HEK293T (cell line): ENCODE measurements around the gene LCN12.

Experiments
- CTCF ChIA-PET: fragments of 350-600 bp; formaldehyde crosslinking; extraction: SDS; loops from one replicate; lab custom pipeline; 2021; ENCODE audit warnings: antibody characterized with exemption, inconsistent platforms; lab: Yijun Ruan, JAX
- POLR2A ChIA-PET: fragments of 350-600 bp; formaldehyde crosslinking; extraction: SDS; loops from one replicate; lab custom pipeline; 2020; ENCODE audit warnings: antibody characterized with exemption, inconsistent platforms; lab: Yijun Ruan, JAX
- DNase-seq: peaks from one replicate; pipeline ENCODE4 v3.0.0; 2012; ENCODE audit warnings: mixed read lengths; ENCODE audit errors: extremely low spot score
- ARNT ChIP-seq: fragments of 450-650 bp; IDR thresholded peaks from 2 replicates; pipeline ENCODE4 v1.6.1; 2017; ENCODE audit warnings: mild to moderate bottlenecking
- BHLHE40 ChIP-seq: fragments of 450-650 bp; IDR thresholded peaks from 2 replicates; pipeline ENCODE4 v1.6.1; 2016; ENCODE audit warnings: mild to moderate bottlenecking, moderate library complexity, borderline replicate concordance
- CTBP1 ChIP-seq: fragments of 450-650 bp; IDR thresholded peaks from 2 replicates; pipeline ENCODE4 v1.6.1; 2016; ENCODE audit warnings: borderline replicate concordance
- ELF4 ChIP-seq: fragments of 450-650 bp; IDR thresholded peaks from 2 replicates; pipeline ENCODE4 v1.6.1; 2017; ENCODE audit warnings: antibody characterized with exemption
- FOXA1 ChIP-seq: fragments of 450-650 bp; IDR thresholded peaks from 2 replicates; pipeline ENCODE4 v1.6.1; 2016; ENCODE audit warnings: mild to moderate bottlenecking
- FOXK2 ChIP-seq: fragments of 450-650 bp; IDR thresholded peaks from 2 replicates; pipeline ENCODE4 v1.6.1; 2016; ENCODE audit warnings: mild to moderate bottlenecking
- FOXM1 ChIP-seq: fragments of 450-650 bp; IDR thresholded peaks from 2 replicates; pipeline ENCODE4 v1.6.1; 2017; ENCODE audit warnings: mild to moderate bottlenecking, borderline replicate concordance
- HDGF ChIP-seq: fragments of 450-650 bp; IDR thresholded peaks from 2 replicates; pipeline ENCODE4 v1.6.1; 2017; ENCODE audit warnings: antibody characterized with exemption, borderline replicate concordance
- L3MBTL2 ChIP-seq: fragments of 450-650 bp; conservative IDR thresholded peaks from 2 replicates; pipeline ENCODE4 v1.6.1; 2016; ENCODE audit warnings: mild to moderate bottlenecking
- LEF1 ChIP-seq: fragments of 450-650 bp; IDR thresholded peaks from 2 replicates; pipeline ENCODE4 v1.6.1; 2017; ENCODE audit warnings: mild to moderate bottlenecking, borderline replicate concordance
- NFRKB ChIP-seq: fragments of 450-650 bp; IDR thresholded peaks from 2 replicates; pipeline ENCODE4 v1.6.1; 2016; ENCODE audit warnings: mild to moderate bottlenecking, moderate library complexity
- SP1 ChIP-seq: fragments of 450-650 bp; IDR thresholded peaks from 2 replicates; pipeline ENCODE4 v1.6.1; 2017
- SUZ12 ChIP-seq: fragments of 450-650 bp; IDR thresholded peaks from 2 replicates; pipeline ENCODE4 v1.6.1; 2016; ENCODE audit warnings: mild to moderate bottlenecking
- TARDBP ChIP-seq: fragments of 450-650 bp; IDR thresholded peaks from 2 replicates; pipeline ENCODE4 v1.6.1; 2016
- ZNF384 ChIP-seq: fragments of 450-650 bp; IDR thresholded peaks from 2 replicates; pipeline ENCODE4 v1.6.1; 2016
- TF ChIP-seq, protein P1 (sequence below): fragments of 450-650 bp; IDR thresholded peaks from 2 replicates; pipeline ENCODE4 v1.6.1; 2016

Gene LCN12

GRCh38 chr9:136942881-136943230, 9.2 kb upstream of the LCN12 start:
- TF ChIP-seq LEF1 (no peak), SUZ12 (no peak), BHLHE40 (no peak), FOXK2 (no peak), FOXA1 (no peak), ARNT (no peak), FOXM1 (no peak), HDGF (no peak), L3MBTL2 (no peak), TARDBP (no peak)
- TF ChIP-seq, protein P1, sequence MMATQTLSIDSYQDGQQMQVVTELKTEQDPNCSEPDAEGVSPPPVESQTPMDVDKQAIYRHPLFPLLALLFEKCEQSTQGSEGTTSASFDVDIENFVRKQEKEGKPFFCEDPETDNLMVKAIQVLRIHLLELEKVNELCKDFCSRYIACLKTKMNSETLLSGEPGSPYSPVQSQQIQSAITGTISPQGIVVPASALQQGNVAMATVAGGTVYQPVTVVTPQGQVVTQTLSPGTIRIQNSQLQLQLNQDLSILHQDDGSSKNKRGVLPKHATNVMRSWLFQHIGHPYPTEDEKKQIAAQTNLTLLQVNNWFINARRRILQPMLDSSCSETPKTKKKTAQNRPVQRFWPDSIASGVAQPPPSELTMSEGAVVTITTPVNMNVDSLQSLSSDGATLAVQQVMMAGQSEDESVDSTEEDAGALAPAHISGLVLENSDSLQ, result no peak
- ChIA-PET POLR2A (no interaction called here), CTCF (no interaction called here)
- no peak for DNase-seq

- no peak for TF ChIP-seq SP1
- TF ChIP-seq ARNT, result no peak
- TF ChIP-seq HDGF, result no peak
- no peak for TF ChIP-seq TARDBP
- no peak for TF ChIP-seq FOXK2
- no peak for TF ChIP-seq ZNF384
- no peak for TF ChIP-seq LEF1
- DNase-seq, result peak; percentile 48
- CTCF ChIA-PET, result no interaction called here
- POLR2A ChIA-PET, result interaction anchor here (0.8 to 1.0 kb wide), 2 partner anchors 48 to 96 kb away, joined by 3 to 4 read pairs; partner anchors contain the start of gene PAXX
Measured at GRCh38 chr9:136943291-136944211, 8.5 kb upstream of the LCN12 start.

GRCh38 chr9:136944212-136944518, 7.9 kb upstream of the LCN12 start:
- DNase-seq, result peak; percentile 62
- ChIA-PET CTCF (no interaction called here), POLR2A (interaction anchor here (0.8 to 1.0 kb wide), 2 partner anchors 48 to 96 kb away, joined by 3 to 4 read pairs; partner anchors contain the start of gene PAXX)
- TF ChIP-seq HDGF, result no peak
- no peak for TF ChIP-seq NFRKB
- no peak for TF ChIP-seq ELF4
- TF ChIP-seq L3MBTL2, result no peak
- no peak for TF ChIP-seq CTBP1
- TF ChIP-seq ARNT, result no peak; the same call in 1 of the 2 replicates
- no peak for TF ChIP-seq SUZ12
- no peak for TF ChIP-seq SP1
- TF ChIP-seq, protein P1, result no peak
- no peak for TF ChIP-seq BHLHE40
- TF ChIP-seq FOXK2, result no peak
- no peak for TF ChIP-seq FOXM1
- TF ChIP-seq ZNF384, result no peak

GRCh38 chr9:136944519-136945332, 7.3 kb upstream of the LCN12 start, which contains the start of the genes C8G and FBXW5:
C8G (plus strand) TSS chr9:136945243; CDS start chr9:136945321, 78 bp downstream.
FBXW5 (minus strand) TSS chr9:136944738; CDS start chr9:136944083, 655 bp downstream.
- ChIA-PET CTCF (interaction anchor here (1.4 kb wide), 1 partner anchor 90 kb away, joined by 3 read pairs; no protein-coding TSS in a partner anchor), POLR2A (interaction anchor here (0.8 to 1.0 kb wide), 2 partner anchors 47 to 97 kb away, joined by 3 to 4 read pairs; partner anchors contain the start of gene PAXX)
- TF ChIP-seq SP1 (no peak), BHLHE40 (no peak), FOXM1 (peak; percentile 77; the same call in 1 of the 2 replicates)
- DNase-seq, result peak; percentile 100

DNA sequence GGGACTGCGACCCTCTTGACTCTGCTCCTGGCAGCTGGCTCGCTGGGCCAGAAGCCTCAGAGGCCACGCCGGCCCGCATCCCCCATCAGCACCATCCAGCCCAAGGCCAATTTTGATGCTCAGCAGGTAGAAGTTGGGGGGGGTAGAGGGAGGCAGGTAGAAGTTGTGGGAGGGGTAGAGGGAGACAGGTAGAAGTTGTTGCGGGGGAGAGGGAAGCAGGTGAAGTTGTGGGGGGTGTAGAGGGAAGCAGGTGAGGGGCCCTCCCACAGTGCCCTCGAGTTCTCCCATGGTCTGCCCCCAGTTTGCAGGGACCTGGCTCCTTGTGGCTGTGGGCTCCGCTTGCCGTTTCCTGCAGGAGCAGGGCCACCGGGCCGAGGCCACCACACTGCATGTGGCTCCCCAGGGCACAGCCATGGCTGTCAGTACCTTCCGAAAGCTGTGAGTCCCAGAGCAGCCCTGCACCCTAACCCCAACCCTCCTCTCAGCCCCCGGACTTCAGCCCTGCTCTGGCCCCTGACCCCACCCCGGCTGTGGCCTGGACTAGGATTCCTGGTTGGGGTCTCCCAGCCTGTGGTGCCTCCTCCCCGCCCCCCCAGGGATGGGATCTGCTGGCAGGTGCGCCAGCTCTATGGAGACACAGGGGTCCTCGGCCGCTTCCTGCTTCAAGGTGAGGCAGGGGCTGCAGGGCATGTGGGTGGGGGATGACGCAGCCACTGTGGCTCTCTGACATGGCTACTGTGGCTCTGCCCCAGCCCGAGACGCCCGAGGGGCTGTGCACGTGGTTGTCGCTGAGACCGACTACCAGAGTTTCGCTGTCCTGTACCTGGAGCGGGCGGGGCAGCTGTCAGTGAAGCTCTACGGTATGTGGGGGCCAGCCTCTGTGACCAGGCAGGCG, 6.5 kb upstream of the LCN12 start:
- TF ChIP-seq HDGF (no peak), TARDBP (no peak), BHLHE40 (no peak), L3MBTL2 (no peak), SP1 (no peak), ZNF384 (no peak), CTBP1 (no peak), FOXA1 (no peak), ELF4 (no peak), ARNT (no peak), LEF1 (no peak), SUZ12 (no peak), NFRKB (no peak), FOXM1 (no peak), FOXK2 (no peak)
- TF ChIP-seq, protein P1, result no peak
- DNase-seq, result no peak
- ChIA-PET POLR2A (no interaction called here), CTCF (interaction anchor here (0.6 to 1.4 kb wide), 2 partner anchors 89 to 141 kb away, joined by 3 read pairs; partner anchors contain the start of gene MAN1B1)
